Measurements from ENCODE around the gene MAP4K4.

The MAP4K4 gene

GRCh38 chr2:101672047-101672446, 25.5 kb upstream of the MAP4K4 start:
- H3K27ac ChIP-seq: no peak overlapping the region

DNA sequence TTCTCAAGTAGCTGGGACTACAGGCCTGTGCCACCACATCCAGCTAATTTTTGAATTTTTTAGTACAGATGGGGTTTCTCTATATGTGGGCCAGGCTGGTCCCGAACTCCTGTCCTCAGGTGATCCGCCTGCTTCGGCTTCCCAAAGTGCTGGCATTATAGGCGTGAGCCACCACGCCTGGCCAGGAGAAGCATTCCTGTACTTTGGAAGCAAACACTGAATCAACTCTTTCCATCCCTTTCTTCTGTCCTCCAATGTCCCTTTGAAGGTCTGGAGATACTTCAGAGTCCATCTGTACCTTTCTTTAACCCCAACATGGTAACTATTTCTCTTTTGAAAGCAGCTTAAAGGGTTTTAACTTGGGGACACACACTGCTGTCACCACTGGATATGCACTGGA, 23.6 kb upstream of the MAP4K4 start:
- TF ChIP-seq, protein P1, sequence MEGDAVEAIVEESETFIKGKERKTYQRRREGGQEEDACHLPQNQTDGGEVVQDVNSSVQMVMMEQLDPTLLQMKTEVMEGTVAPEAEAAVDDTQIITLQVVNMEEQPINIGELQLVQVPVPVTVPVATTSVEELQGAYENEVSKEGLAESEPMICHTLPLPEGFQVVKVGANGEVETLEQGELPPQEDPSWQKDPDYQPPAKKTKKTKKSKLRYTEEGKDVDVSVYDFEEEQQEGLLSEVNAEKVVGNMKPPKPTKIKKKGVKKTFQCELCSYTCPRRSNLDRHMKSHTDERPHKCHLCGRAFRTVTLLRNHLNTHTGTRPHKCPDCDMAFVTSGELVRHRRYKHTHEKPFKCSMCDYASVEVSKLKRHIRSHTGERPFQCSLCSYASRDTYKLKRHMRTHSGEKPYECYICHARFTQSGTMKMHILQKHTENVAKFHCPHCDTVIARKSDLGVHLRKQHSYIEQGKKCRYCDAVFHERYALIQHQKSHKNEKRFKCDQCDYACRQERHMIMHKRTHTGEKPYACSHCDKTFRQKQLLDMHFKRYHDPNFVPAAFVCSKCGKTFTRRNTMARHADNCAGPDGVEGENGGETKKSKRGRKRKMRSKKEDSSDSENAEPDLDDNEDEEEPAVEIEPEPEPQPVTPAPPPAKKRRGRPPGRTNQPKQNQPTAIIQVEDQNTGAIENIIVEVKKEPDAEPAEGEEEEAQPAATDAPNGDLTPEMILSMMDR (conservative IDR thresholded peaks at IDR 0.05): no peak
- TF ChIP-seq ZFX (IDR thresholded peaks at IDR 0.05): no peak
- no peak overlapping the region for H3K27ac ChIP-seq

More at GRCh38 chr2:101672047-101672446, 25.5 kb upstream of the MAP4K4 start:
- TF ChIP-seq ZFX (IDR thresholded peaks at IDR 0.05): no peak
- TF ChIP-seq, protein P1 (conservative IDR thresholded peaks at IDR 0.05): no peak

DNA sequence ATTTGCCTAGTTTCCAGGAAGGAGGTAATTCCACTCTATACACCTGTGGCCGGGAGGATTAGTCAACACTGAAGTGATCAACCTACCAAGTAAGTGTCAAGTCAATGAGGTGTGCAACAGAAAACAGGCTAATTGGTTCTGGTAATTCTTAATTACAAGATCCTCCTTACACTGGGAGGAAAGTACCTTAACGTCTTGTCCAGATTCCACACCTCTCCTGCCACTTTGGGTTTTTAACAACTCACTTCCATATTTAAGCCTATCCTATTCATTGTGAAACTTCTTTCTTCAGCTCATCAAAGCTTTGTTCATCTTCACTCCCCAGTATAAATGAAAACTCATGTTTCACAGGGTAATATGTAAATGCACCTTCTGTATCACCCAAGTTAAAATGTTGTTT, 22.0 kb upstream of the MAP4K4 start:
- H3K27ac ChIP-seq: no peak overlapping the region

GRCh38 chr2:101676674-101677073, 20.8 kb upstream of the MAP4K4 start:
- no peak overlapping the region for H3K27ac ChIP-seq
- no peak for TF ChIP-seq ZFX (IDR thresholded peaks at IDR 0.05)
- TF ChIP-seq, protein P1 (conservative IDR thresholded peaks at IDR 0.05): no peak

More for the DNA sequence above, 22.0 kb upstream of the MAP4K4 start:
- no peak for TF ChIP-seq ZFX (IDR thresholded peaks at IDR 0.05)
- TF ChIP-seq, protein P1 (conservative IDR thresholded peaks at IDR 0.05): no peak

DNA sequence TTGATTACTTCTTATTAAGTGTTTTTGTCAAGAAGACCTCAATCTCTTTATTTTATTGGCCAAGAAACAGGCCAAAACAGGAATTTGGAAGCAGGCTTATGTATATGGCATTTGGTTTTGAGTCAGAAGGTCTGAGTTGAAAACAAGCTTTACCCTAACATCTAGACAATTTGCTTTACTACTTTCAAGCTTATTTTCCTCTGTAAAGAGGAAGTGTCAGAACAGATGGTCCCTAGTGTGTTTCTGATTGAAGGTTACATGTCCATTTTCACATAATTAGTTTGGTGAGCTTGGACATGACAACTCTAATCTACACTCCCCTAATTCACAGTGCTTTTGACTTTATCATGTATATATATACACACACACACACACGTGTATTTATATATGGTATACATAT, 19.8 kb upstream of the MAP4K4 start:
- no peak overlapping the region for H3K27ac ChIP-seq
- TF ChIP-seq, protein P1 (conservative IDR thresholded peaks at IDR 0.05): no peak
- TF ChIP-seq ZFX (IDR thresholded peaks at IDR 0.05): no peak

DNA sequence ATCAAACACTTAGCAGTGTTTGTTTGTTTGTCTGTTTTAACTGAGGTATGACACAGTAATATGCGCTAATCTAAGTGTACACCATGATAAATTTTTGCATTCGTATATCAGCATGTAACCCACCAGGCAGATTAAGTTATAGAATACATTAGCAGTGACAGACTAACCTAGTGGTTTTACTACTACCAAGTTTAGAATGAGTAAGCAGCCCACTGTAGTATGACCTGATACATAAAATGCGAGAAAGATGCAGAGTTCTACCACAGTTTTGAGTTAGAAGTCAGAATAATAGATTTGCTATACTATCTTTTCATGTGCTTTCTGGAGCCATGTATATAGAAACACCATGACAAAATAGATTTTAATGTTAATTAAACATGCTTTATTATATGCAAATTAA, 19.1 kb upstream of the MAP4K4 start:
- no peak for TF ChIP-seq ZFX (IDR thresholded peaks at IDR 0.05)
- TF ChIP-seq, protein P1 (conservative IDR thresholded peaks at IDR 0.05): no peak
- H3K27ac ChIP-seq: no peak overlapping the region

- H3K27ac ChIP-seq: no peak overlapping the region
- TF ChIP-seq ZFX (IDR thresholded peaks at IDR 0.05): no peak
- TF ChIP-seq, protein P1 (conservative IDR thresholded peaks at IDR 0.05): no peak
Observed at GRCh38 chr2:101679037-101679726, 18.3 kb upstream of the MAP4K4 start.

All from C4-2B (cell line).